Calu3 (cell line): Measurements from ENCODE around the gene ASB13. TPM values are rescaled to one million over a fixed set of nuclear protein-coding genes. Genes with fewer than 3 reads are reported as not detected.

ENCODE experiments used
- BruUV-seq: library from RNA; stranded (reverse); fragments of 400-500 nt; replicated peaks from 2 replicates; lab custom pipeline; 2021; lab: Mats Ljungman, UMichigan
- CTCF ChIA-PET: fragments of 300-600 bp; sonication (Branson Sonifier 250); formaldehyde crosslinking; loops from one replicate; lab custom pipeline; 2022; ENCODE audit warnings: antibody characterized with exemption; lab: Charles Lee
- DNase-seq: peaks from one replicate; pipeline ENCODE4 v3.0.0; 2022
- H3K27ac Mint-ChIP-seq: one replicate; pipeline ENCODE4 v1.8.0; 2022; ENCODE audit warnings: mixed read lengths; ENCODE audit not compliant: unreplicated experiment
- H3K27me3 Mint-ChIP-seq: one replicate; pipeline ENCODE4 v1.8.0; 2022; ENCODE audit warnings: mixed read lengths; ENCODE audit not compliant: unreplicated experiment
- H3K36me3 Mint-ChIP-seq: one replicate; pipeline ENCODE4 v1.8.0; 2022; ENCODE audit warnings: mild to moderate bottlenecking, moderate library complexity, mixed read lengths; ENCODE audit not compliant: insufficient read depth, unreplicated experiment
- H3K4me1 Mint-ChIP-seq: one replicate; pipeline ENCODE4 v1.8.0; 2022; ENCODE audit warnings: mild to moderate bottlenecking, low read depth, mixed read lengths; ENCODE audit not compliant: unreplicated experiment
- H3K4me3 Mint-ChIP-seq: one replicate; pipeline ENCODE4 v1.8.0; 2022; ENCODE audit warnings: mild to moderate bottlenecking, low read depth, moderate library complexity, mixed read lengths; ENCODE audit not compliant: unreplicated experiment
- H3K9me3 Mint-ChIP-seq: one replicate; pipeline ENCODE4 v1.8.0; 2022; ENCODE audit warnings: low read depth, mixed read lengths; ENCODE audit not compliant: unreplicated experiment
- CTCF ChIP-seq: fragments of 200-600 bp; IDR thresholded peaks from one replicate; pipeline ENCODE4 v1.8.0; 2022; ENCODE audit warnings: antibody characterized with exemption; ENCODE audit not compliant: unreplicated experiment
- intact Hi-C: fragments of 100-400 bp; cut with micrococcal nuclease; formaldehyde crosslinking; loops from one replicate; pipeline ENCODE4 v1.10.0; 2022; ENCODE audit not compliant: unreplicated experiment
- total RNA-seq: library from RNA; stranded (reverse); gene quantifications from 2 replicates; pipeline ENCODE4 v1.2.3, GENCODE V29; 2022

The ASB13 gene
- total RNA-seq, 1 experiment from 2014 or later, result 21.6 TPM

- Mint-ChIP-seq H3K27me3 (no peaks in the 10 kb centered on the region), H3K27ac (no peak overlapping the region), H3K9me3 (no peaks in the 10 kb centered on the region), H3K4me1 (peaks cover 8% of the 10 kb centered on the region), H3K36me3 (no peaks in the 10 kb centered on the region), H3K4me3 (no peak overlapping the region)
- DNase-seq, result no peak
- CTCF ChIA-PET, result interaction anchor here (0.6 kb wide), 1 partner anchor 25 kb away, joined by 3 read pairs; no protein-coding TSS in a partner anchor
- intact Hi-C loops, result no loop called here
- BruUV-seq, result no TSS peak
- TF ChIP-seq CTCF, result no peak
Observed at GRCh38 chr10:5618042-5618441, 48.4 kb downstream of the ASB13 start.

GRCh38 chr10:5617521-5617920 lies 48.9 kb downstream of the ASB13 start:
- no peaks in the 10 kb centered on the region for H3K36me3 Mint-ChIP-seq
- no peaks in the 10 kb centered on the region for H3K27me3 Mint-ChIP-seq
- no peak overlapping the region for H3K4me3 Mint-ChIP-seq
- H3K4me1 Mint-ChIP-seq, result peaks cover 8% of the 10 kb centered on the region
- no peaks in the 10 kb centered on the region for H3K9me3 Mint-ChIP-seq
- no TSS peak for BruUV-seq
- no peak for DNase-seq
- TF ChIP-seq CTCF, result no peak
- CTCF ChIA-PET, result no interaction called here
- intact Hi-C loops, result no loop called here
- no peak overlapping the region for H3K27ac Mint-ChIP-seq

- intact Hi-C loops, result no loop called here
- CTCF ChIA-PET, result no interaction called here
- H3K27ac Mint-ChIP-seq, result no peak overlapping the region
Observed at GRCh38 chr10:5616836-5617235, 49.6 kb downstream of the ASB13 start.

GRCh38 chr10:5616046-5616445 lies 50.3 kb downstream of the ASB13 start:
- no peaks in the 10 kb centered on the region for H3K27me3 Mint-ChIP-seq
- H3K27ac Mint-ChIP-seq, result no peak overlapping the region
- CTCF ChIA-PET, result interaction anchor here (0.5 kb wide), 1 partner anchor 196 kb away, joined by 3 read pairs; no protein-coding TSS in a partner anchor
- H3K4me1 Mint-ChIP-seq, result peaks cover 11% of the 10 kb centered on the region
- intact Hi-C loops, result no loop called here
- H3K4me3 Mint-ChIP-seq, result no peak overlapping the region
- no peaks in the 10 kb centered on the region for H3K9me3 Mint-ChIP-seq
- no peak for DNase-seq
- no peak for TF ChIP-seq CTCF
- BruUV-seq, result no TSS peak
- peaks cover 5% of the 10 kb centered on the region for H3K36me3 Mint-ChIP-seq

More at GRCh38 chr10:5616836-5617235, 49.6 kb downstream of the ASB13 start:
- BruUV-seq, result no TSS peak
- Mint-ChIP-seq H3K4me1 (peaks cover 11% of the 10 kb centered on the region), H3K9me3 (no peaks in the 10 kb centered on the region), H3K4me3 (no peak overlapping the region), H3K27me3 (no peaks in the 10 kb centered on the region), H3K36me3 (peaks cover 3% of the 10 kb centered on the region)
- no peak for DNase-seq
- TF ChIP-seq CTCF, result no peak
